ENCODE data around the gene CCNC.

The CCNC gene

GRCh38 chr6:99501762-99502161 lies 66.7 kb downstream of the CCNC start:
- no peak for DNase-seq (ENCODE audit: low spot score)
- TF ChIP-seq CTCF (IDR thresholded peaks at IDR 0.05; ENCODE audit: extremely low read depth, missing control alignments), result no peak

GRCh38 chr6:99498421-99498820 lies 70.0 kb downstream of the CCNC start:
- no peak for TF ChIP-seq CTCF (IDR thresholded peaks at IDR 0.05; ENCODE audit: extremely low read depth, missing control alignments)
- DNase-seq (ENCODE audit: low spot score), result no peak

DNA sequence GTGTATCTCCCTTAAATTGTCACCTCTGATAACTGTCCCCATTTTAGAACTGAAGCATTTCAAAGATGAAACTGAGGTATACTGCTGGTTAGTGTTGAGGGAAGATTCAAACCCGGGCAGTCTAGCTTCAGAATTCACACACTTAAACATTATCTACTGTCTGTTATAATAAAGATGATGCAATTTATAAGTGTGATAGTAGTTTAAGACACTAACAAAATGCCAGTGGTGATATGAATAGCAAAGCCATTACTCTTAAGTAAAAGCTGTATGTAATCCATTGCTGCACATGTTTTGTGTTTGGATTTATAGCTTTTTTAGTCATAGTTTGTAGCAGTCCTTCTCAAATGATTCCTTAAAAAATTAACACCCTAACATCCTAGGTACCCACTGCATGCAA lies 73.0 kb downstream of the CCNC start:
- no peak for TF ChIP-seq CTCF (IDR thresholded peaks at IDR 0.05; ENCODE audit: extremely low read depth, missing control alignments)
- no peak for DNase-seq (ENCODE audit: low spot score)

Measured in GM20000 (cell line).